CD14-positive monocyte (primary cell): Measurements from ENCODE around the gene SYTL2. TPM values are rescaled to one million over a fixed set of nuclear protein-coding genes. Genes with fewer than 3 reads are reported as not detected.

Source experiments
- DNase-seq, 3 donors: peaks; one replicate each; pipeline ENCODE4 v3.0.0-alpha.2; 2011 to 2022
- H2AFZ ChIP-seq: 2 replicates; pipeline ENCODE4 v1.6.0; 2012; ENCODE audit warnings: mild to moderate bottlenecking, low read depth, low read length, inconsistent platforms; ENCODE audit not compliant: insufficient read depth, poor library complexity, severe bottlenecking
- H3K27ac ChIP-seq, 2 donors: 1 replicate in 1 of 2; 2 replicates in 1 of 2; pipeline ENCODE4 v1.5.1; 2012 to 2013; ENCODE audit warnings: low read length in 2 of 2, control low read depth in 1 of 2, inconsistent platforms in 1 of 2, low read depth in 1 of 2, mild to moderate bottlenecking in 1 of 2
- H3K27me3 ChIP-seq, 2 donors: one replicate each; pipeline versions ENCODE4 v1.6.0 to v1.6.1; 2011 to 2013; ENCODE audit warnings: low read length in 2 of 2; ENCODE audit not compliant: control insufficient read depth in 2 of 2, insufficient read depth in 2 of 2
- H3K36me3 ChIP-seq, 2 donors: replicated peaks in 1 of 2; 1 replicate in 1 of 2; 2 replicates in 1 of 2; pipeline versions ENCODE4 v1.5.1 to v1.6.1; 2012 to 2013; ENCODE audit warnings: low read length in 2 of 2, control low read depth in 1 of 2, inconsistent platforms in 1 of 2, mild to moderate bottlenecking in 1 of 2; ENCODE audit not compliant: insufficient read depth in 2 of 2, control insufficient read depth in 1 of 2
- H3K4me1 ChIP-seq, 2 donors: 1 replicate in 1 of 2; 2 replicates in 1 of 2; pipeline versions ENCODE4 v1.5.1 to v1.6.1; 2012 to 2013; ENCODE audit warnings: low read length in 2 of 2, control low read depth in 1 of 2, inconsistent platforms in 1 of 2, mild to moderate bottlenecking in 1 of 2, moderate library complexity in 1 of 2; ENCODE audit not compliant: insufficient read depth in 2 of 2, control insufficient read depth in 1 of 2
- H3K4me2 ChIP-seq: replicated peaks from 2 replicates; pipeline ENCODE3; 2012; ENCODE audit warnings: low read length, moderate library complexity, mild to moderate bottlenecking; ENCODE audit not compliant: poor library complexity, severe bottlenecking; ENCODE audit errors: extremely low read depth
- H3K4me3 ChIP-seq, 3 experiments: fragments of 200-600 bp in 1 of 3; sonication (generic) in 1 of 3; replicated peaks in 1 of 3; 1 replicate in 2 of 3; 2 replicates in 1 of 3; pipeline ENCODE4 v1.5.1; 2011 to 2013; ENCODE audit warnings: low read length in 3 of 3, mild to moderate bottlenecking in 3 of 3, control low read depth in 2 of 3, low read depth in 2 of 3, inconsistent platforms in 1 of 3, moderate library complexity in 1 of 3
- H3K79me2 ChIP-seq: 2 replicates; pipeline ENCODE4 v1.6.0; 2012; ENCODE audit warnings: mild to moderate bottlenecking, control low read depth, inconsistent platforms, low read length, moderate library complexity; ENCODE audit not compliant: insufficient read depth
- H3K9ac ChIP-seq: 2 replicates; pipeline ENCODE4 v1.6.0; 2017; ENCODE audit warnings: low read length, mild to moderate bottlenecking; ENCODE audit not compliant: insufficient read depth, poor library complexity, severe bottlenecking
- H3K9me3 ChIP-seq, 2 donors: replicated peaks in 1 of 2; 1 replicate in 1 of 2; 2 replicates in 1 of 2; pipeline versions ENCODE4 v1.5.1 to v1.6.1; 2012 to 2013; ENCODE audit warnings: low read length in 2 of 2, control low read depth in 1 of 2; ENCODE audit not compliant: control insufficient read depth in 1 of 2, insufficient read depth in 1 of 2
- H4K20me1 ChIP-seq: 2 replicates; pipeline ENCODE4 v1.6.0; 2012; ENCODE audit warnings: mild to moderate bottlenecking, low read length, control low read depth, moderate library complexity; ENCODE audit not compliant: insufficient read depth
- H3K27ac Mint-ChIP-seq, 7 donors: one replicate each; pipeline ENCODE4 v1.8.0; 2020; ENCODE audit warnings: mild to moderate bottlenecking in 7 of 7, mixed read lengths in 7 of 7, moderate library complexity in 6 of 7, inconsistent platforms in 2 of 7
- H3K27me3 Mint-ChIP-seq, 3 donors: one replicate each; pipeline ENCODE4 v1.8.0; 2021 to 2022; ENCODE audit warnings: low read depth in 3 of 3, mild to moderate bottlenecking in 3 of 3, mixed read lengths in 3 of 3, moderate library complexity in 3 of 3, inconsistent platforms in 1 of 3
- H3K36me3 Mint-ChIP-seq, 2 donors: one replicate each; pipeline ENCODE4 v1.8.0; 2020; ENCODE audit warnings: mixed read lengths in 2 of 2, inconsistent platforms in 1 of 2, mild to moderate bottlenecking in 1 of 2
- H3K4me1 Mint-ChIP-seq: one replicate; pipeline ENCODE4 v1.8.0; 2020; ENCODE audit warnings: mild to moderate bottlenecking, mixed read lengths
- H3K4me3 Mint-ChIP-seq, 2 donors: one replicate each; pipeline ENCODE4 v1.8.0; 2020; ENCODE audit warnings: mild to moderate bottlenecking in 2 of 2, mixed read lengths in 2 of 2, moderate library complexity in 1 of 2
- H3K9me3 Mint-ChIP-seq, 7 donors: one replicate each; pipeline ENCODE4 v1.8.0; 2020 to 2022; ENCODE audit warnings: mixed read lengths in 7 of 7, mild to moderate bottlenecking in 6 of 7, moderate library complexity in 6 of 7, inconsistent platforms in 2 of 7
- CTCF ChIP-seq: fragments of 200-600 bp; IDR thresholded peaks from one replicate; pipeline ENCODE4 v1.8.0; 2022; ENCODE audit warnings: antibody characterized with exemption, mild to moderate bottlenecking
- WGBS: methylation state at CpG from one replicate; pipeline ENCODE4 v1.1.5; 2013; ENCODE audit warnings: missing lambda C conversion rate; ENCODE audit not compliant: insufficient coverage; 5-methylcytosine and 5-hydroxymethylcytosine counted together
- intact Hi-C, 2 donors: fragments of 100-400 bp; cut with micrococcal nuclease; formaldehyde crosslinking; loops; one replicate each; pipeline versions ENCODE4 v1.15.0 to v1.15.1; 2023
- polyA plus RNA-seq, 3 donors: library from polyadenylated mRNA; depleted of rRNA in 1 of 3; unstranded in 2 of 3; stranded (reverse) in 1 of 3; fragments of 300-500 nt in 2 of 3; fragments of >200 nt in 1 of 3; fragmentation: Illumina TruSeq in 2 of 3; gene quantifications; 1 replicate in 2 of 3; 2 replicates in 1 of 3; pipeline ENCODE4 v1.2.3, GENCODE V29; 2012 to 2021

SYTL2 gene
- polyA plus RNA-seq, 3 donors = 0.30 to 0.48 (median 0.34) TPM

GRCh38 chr11:85668157-85668556 lies 142.8 kb downstream of the SYTL2 start:
- no peak overlapping the region for H2AFZ ChIP-seq
- Mint-ChIP-seq H3K4me1 (peaks cover 9% of the 10 kb centered on the region), H3K4me3 (no peak overlapping the region), H3K36me3 (no peaks in the 10 kb centered on the region), H3K27me3 (peaks cover 0 to 3% (median 0%) of the 10 kb centered on the region in 3 donors), H3K9me3 (peaks cover 0 to 8% (median 4%) of the 10 kb centered on the region in 7 donors), H3K27ac (no peak overlapping the region)
- peaks cover 8% of the 10 kb centered on the region for H4K20me1 ChIP-seq
- no peak for TF ChIP-seq CTCF
- no peak overlapping the region for H3K9ac ChIP-seq
- no peak overlapping the region for H3K4me2 ChIP-seq
- H3K9me3 ChIP-seq = peaks cover 0 to 4% of the 10 kb centered on the region in 2 donors
- no peaks in the 10 kb centered on the region for H3K27me3 ChIP-seq
- H3K4me3 ChIP-seq = no peak overlapping the region
- H3K27ac ChIP-seq = no peak overlapping the region
- peaks cover 6 to 11% of the 10 kb centered on the region in 2 donors for H3K4me1 ChIP-seq
- WGBS = no CpG with 5 or more reads among the region's 1 CpG
- peaks cover 21% of the 10 kb centered on the region for H3K79me2 ChIP-seq
- DNase-seq = no peak
- no peaks in the 10 kb centered on the region for H3K36me3 ChIP-seq
- intact Hi-C loops = loop anchor here in 1 of 2 donors (10.0 kb wide), 1 partner anchor 577 kb away; the partner anchor contains the start of gene EED

GRCh38 chr11:85666687-85667086 lies 144.3 kb downstream of the SYTL2 start:
- no peaks in the 10 kb centered on the region for H3K9me3 ChIP-seq
- H3K9ac ChIP-seq = no peak overlapping the region
- peaks cover 36% of the 10 kb centered on the region for H3K79me2 ChIP-seq
- Mint-ChIP-seq H3K27me3 (peaks cover 0 to 3% (median 0%) of the 10 kb centered on the region in 3 donors), H3K4me1 (peaks cover 18% of the 10 kb centered on the region), H3K36me3 (no peaks in the 10 kb centered on the region), H3K27ac (no peak overlapping the region), H3K4me3 (no peak overlapping the region), H3K9me3 (peaks cover 0 to 4% (median 2%) of the 10 kb centered on the region in 7 donors)
- H2AFZ ChIP-seq = no peak overlapping the region
- H3K27me3 ChIP-seq = no peaks in the 10 kb centered on the region
- no CpG with 5 or more reads among the region's 3 CpGs for WGBS
- no peak overlapping the region for H3K27ac ChIP-seq
- H3K36me3 ChIP-seq = no peaks in the 10 kb centered on the region
- peaks cover 21% of the 10 kb centered on the region for H4K20me1 ChIP-seq
- DNase-seq = no peak
- TF ChIP-seq CTCF = no peak
- intact Hi-C loops = loop anchor here in 1 of 2 donors (10.0 kb wide), 1 partner anchor 578 kb away; the partner anchor contains the start of gene EED
- H3K4me2 ChIP-seq = no peak overlapping the region
- H3K4me1 ChIP-seq = peaks cover 17 to 25% of the 10 kb centered on the region in 2 donors
- H3K4me3 ChIP-seq = no peak overlapping the region
